ENCODE measurements around the gene MAK.
"Not testable (repeated sequence)": the region's sequence is repeated elsewhere in the genome, so short reads cannot be mapped to it uniquely, and the experiment has no call there.

Gene MAK

DNA sequence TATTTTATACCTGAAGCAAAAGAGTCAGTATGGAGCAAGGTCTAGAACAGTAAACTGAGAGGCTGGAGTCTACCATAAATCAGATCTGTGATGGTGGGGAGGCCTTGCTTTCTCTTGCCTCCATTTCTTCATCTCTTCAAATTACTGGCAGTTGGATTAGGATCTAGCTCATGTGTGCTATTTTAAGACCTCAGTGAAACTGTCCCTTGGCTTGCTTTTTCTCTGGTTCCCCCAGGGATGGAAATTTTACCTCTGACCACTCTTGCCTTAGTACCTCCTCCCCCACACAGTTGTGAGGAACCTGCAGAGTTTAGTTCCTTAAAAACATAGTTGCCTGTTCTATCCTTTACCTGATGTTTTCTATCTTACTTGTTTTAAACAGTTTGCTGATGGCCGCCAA lies 82.3 kb downstream of the MAK start:
- Histone ChIP-seq H3K9ac (ENCODE audit: low read length) (no peak overlapping the region), H3K36me3 (replicated peaks; ENCODE audit: insufficient read depth, low read length) (0 out of 2 replicates have a peak, but pooled peaks cover 1% of the 10 kb centered on the region), H3K4me3 (ENCODE audit: low read length) (no peak overlapping the region), H3K27ac (ENCODE audit: low read length) (no peak overlapping the region), H3K27me3 (replicated peaks; ENCODE audit: insufficient read depth, low read length) (no peaks in the 10 kb centered on the region), H3K79me2 (ENCODE audit: low read length) (peaks cover 26% of the 10 kb centered on the region), H3K4me1 (ENCODE audit: low read length) (no peaks in the 10 kb centered on the region), H3K9me2 (replicated peaks; ENCODE audit: insufficient read depth, low read length) (no peaks in the 10 kb centered on the region), H3F3A (ENCODE audit: insufficient read depth, low read length) (no peaks in the 10 kb centered on the region), H4K20me1 (ENCODE audit: insufficient read depth, low read length) (no peaks in the 10 kb centered on the region), H2AFZ (ENCODE audit: low read length) (no peak overlapping the region), H3K9me3 (replicated peaks; ENCODE audit: insufficient read depth, low read length) (no peaks in the 10 kb centered on the region), H3K4me2 (ENCODE audit: low read depth, low read length) (no peak overlapping the region)
- TF ChIP-seq EZH2 (optimal IDR thresholded peaks at IDR 0.05; ENCODE audit: low read depth, low read length) (no peak), EZH2phosphoT487 (IDR thresholded peaks at IDR 0.05; ENCODE audit: low read length) (no peak)
- TF ChIP-seq, protein P1, sequence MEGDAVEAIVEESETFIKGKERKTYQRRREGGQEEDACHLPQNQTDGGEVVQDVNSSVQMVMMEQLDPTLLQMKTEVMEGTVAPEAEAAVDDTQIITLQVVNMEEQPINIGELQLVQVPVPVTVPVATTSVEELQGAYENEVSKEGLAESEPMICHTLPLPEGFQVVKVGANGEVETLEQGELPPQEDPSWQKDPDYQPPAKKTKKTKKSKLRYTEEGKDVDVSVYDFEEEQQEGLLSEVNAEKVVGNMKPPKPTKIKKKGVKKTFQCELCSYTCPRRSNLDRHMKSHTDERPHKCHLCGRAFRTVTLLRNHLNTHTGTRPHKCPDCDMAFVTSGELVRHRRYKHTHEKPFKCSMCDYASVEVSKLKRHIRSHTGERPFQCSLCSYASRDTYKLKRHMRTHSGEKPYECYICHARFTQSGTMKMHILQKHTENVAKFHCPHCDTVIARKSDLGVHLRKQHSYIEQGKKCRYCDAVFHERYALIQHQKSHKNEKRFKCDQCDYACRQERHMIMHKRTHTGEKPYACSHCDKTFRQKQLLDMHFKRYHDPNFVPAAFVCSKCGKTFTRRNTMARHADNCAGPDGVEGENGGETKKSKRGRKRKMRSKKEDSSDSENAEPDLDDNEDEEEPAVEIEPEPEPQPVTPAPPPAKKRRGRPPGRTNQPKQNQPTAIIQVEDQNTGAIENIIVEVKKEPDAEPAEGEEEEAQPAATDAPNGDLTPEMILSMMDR (IDR thresholded peaks at IDR 0.05; ENCODE audit: low read length): no peak
- DNase-seq: no peak

DNA sequence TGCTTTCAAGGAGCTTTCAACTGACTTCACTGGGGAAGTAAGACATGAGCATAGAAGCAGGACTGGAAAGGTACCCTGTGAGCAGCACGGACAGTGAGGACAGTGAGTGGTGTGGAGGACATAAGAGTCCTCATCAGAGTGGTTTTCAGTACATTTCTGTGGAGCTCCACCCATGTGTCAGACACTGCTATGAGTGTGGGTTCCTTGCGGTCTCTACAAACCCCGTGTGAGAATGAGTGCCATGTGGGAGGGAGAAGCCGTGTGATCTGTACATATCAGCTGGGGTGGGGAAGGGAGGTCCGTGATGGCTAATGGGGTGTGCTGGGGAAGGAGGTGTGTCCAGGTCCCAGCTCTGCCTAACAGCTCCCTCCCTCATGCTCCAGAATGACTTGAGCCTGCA lies 86.6 kb downstream of the MAK start:
- not testable (repeated sequence) for H3K9ac ChIP-seq (ENCODE audit: low read length); H3K4me3 ChIP-seq (ENCODE audit: low read length); H3K9me3 ChIP-seq (replicated peaks; ENCODE audit: insufficient read depth, low read length); H3F3A ChIP-seq (ENCODE audit: insufficient read depth, low read length); H3K9me2 ChIP-seq (replicated peaks; ENCODE audit: insufficient read depth, low read length); H3K36me3 ChIP-seq (replicated peaks; ENCODE audit: insufficient read depth, low read length); H4K20me1 ChIP-seq (ENCODE audit: insufficient read depth, low read length); H3K4me2 ChIP-seq (ENCODE audit: low read depth, low read length); H3K27me3 ChIP-seq (replicated peaks; ENCODE audit: insufficient read depth, low read length); H3K27ac ChIP-seq (ENCODE audit: low read length); DNase-seq; H3K4me1 ChIP-seq (ENCODE audit: low read length); H2AFZ ChIP-seq (ENCODE audit: low read length)
- H3K79me2 ChIP-seq (ENCODE audit: low read length): peaks cover 55% of the 10 kb centered on the region

DNA sequence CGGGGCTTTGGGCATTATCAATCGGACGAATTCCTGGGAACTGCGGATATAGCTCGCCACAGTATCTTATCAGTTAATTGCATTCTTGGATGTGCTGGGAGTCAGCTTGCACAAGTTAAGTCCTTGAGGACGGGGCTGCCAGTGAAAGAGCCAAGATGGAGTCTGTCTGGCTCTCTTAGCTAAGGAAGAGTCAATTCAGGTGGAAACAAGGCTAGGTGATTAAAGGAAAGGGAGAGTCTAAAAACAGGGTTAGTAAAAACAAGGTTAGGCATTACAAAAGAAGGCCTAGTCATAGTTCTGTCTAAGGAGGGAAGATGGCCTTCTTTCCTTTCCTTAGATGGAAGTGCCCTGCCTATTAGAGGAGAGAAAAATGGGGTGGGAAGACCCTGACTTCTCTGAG lies 87.8 kb downstream of the MAK start:
- not testable (repeated sequence) for H3K4me2 ChIP-seq (ENCODE audit: low read depth, low read length); H2AFZ ChIP-seq (ENCODE audit: low read length); H3K27ac ChIP-seq (ENCODE audit: low read length); H3K9ac ChIP-seq (ENCODE audit: low read length); H3K9me3 ChIP-seq (replicated peaks; ENCODE audit: insufficient read depth, low read length); DNase-seq; H3F3A ChIP-seq (ENCODE audit: insufficient read depth, low read length); H4K20me1 ChIP-seq (ENCODE audit: insufficient read depth, low read length); H3K4me3 ChIP-seq (ENCODE audit: low read length); H3K27me3 ChIP-seq (replicated peaks; ENCODE audit: insufficient read depth, low read length); H3K36me3 ChIP-seq (replicated peaks; ENCODE audit: insufficient read depth, low read length); H3K9me2 ChIP-seq (replicated peaks; ENCODE audit: insufficient read depth, low read length)
- Histone ChIP-seq H3K79me2 (ENCODE audit: low read length) (peaks cover 55% of the 10 kb centered on the region), H3K4me1 (ENCODE audit: low read length) (peaks cover 11% of the 10 kb centered on the region)

DNA sequence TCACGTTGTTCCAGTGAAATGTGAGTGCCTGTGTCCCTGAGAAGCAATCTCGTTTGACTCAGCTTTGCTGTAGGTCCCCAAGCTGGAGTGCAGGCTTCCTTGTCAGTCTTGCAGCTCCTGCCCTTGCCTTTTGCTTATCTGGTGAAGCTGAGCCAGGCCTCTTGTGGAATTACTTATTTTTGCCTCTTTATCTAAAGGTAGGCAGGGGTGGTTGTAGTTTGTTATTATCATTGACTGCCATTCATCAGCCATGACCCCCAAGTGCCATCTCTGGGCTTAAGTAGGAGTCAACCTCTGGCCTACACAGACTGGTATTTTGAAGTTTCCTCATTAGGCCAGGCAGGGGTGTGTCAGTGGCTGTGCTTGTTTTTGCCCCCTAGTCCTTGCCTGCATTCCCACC lies 88.6 kb downstream of the MAK start:
- Histone ChIP-seq H3K27me3 (replicated peaks; ENCODE audit: insufficient read depth, low read length) (no peaks in the 10 kb centered on the region), H4K20me1 (ENCODE audit: insufficient read depth, low read length) (no peaks in the 10 kb centered on the region), H3K27ac (ENCODE audit: low read length) (no peak overlapping the region), H3K36me3 (replicated peaks; ENCODE audit: insufficient read depth, low read length) (0 out of 2 replicates have a peak, but pooled peaks cover 3% of the 10 kb centered on the region), H3K9ac (ENCODE audit: low read length) (no peak overlapping the region), H3F3A (ENCODE audit: insufficient read depth, low read length) (no peaks in the 10 kb centered on the region), H3K4me2 (ENCODE audit: low read depth, low read length) (no peak overlapping the region), H3K9me2 (replicated peaks; ENCODE audit: insufficient read depth, low read length) (no peaks in the 10 kb centered on the region), H2AFZ (ENCODE audit: low read length) (no peak overlapping the region), H3K9me3 (replicated peaks; ENCODE audit: insufficient read depth, low read length) (no peaks in the 10 kb centered on the region), H3K79me2 (ENCODE audit: low read length) (peaks cover 55% of the 10 kb centered on the region), H3K4me3 (ENCODE audit: low read length) (no peak overlapping the region), H3K4me1 (ENCODE audit: low read length) (peaks cover 11% of the 10 kb centered on the region)
- TF ChIP-seq, protein P1 (IDR thresholded peaks at IDR 0.05; ENCODE audit: low read length): no peak
- TF ChIP-seq EZH2phosphoT487 (IDR thresholded peaks at IDR 0.05; ENCODE audit: low read length): no peak
- TF ChIP-seq EZH2 (optimal IDR thresholded peaks at IDR 0.05; ENCODE audit: low read depth, low read length): no peak
- no peak for DNase-seq

All from MM.1S (cell line).